Sigmoid colon (tissue), 7 donors: ENCODE data around the gene DGKA. TPM values are rescaled to one million over a fixed set of nuclear protein-coding genes. Genes with fewer than 3 reads are reported as not detected.

Experiments used
- DNase-seq: peaks from one replicate; pipeline ENCODE4 v3.0.0-alpha.2; 2019
- H3K27ac ChIP-seq, 4 donors: fragments of 200-600 bp; sonication (generic); one replicate each; pipeline ENCODE4 v1.5.1; 2016 to 2019; ENCODE audit warnings: mild to moderate bottlenecking in 1 of 4
- H3K27me3 ChIP-seq, 3 donors: fragments of 200-600 bp; sonication (generic); one replicate each; pipeline ENCODE4 v1.5.1; 2019; ENCODE audit warnings: mild to moderate bottlenecking in 1 of 3
- H3K36me3 ChIP-seq, 4 donors: fragments of 200-600 bp; sonication (generic); one replicate each; pipeline ENCODE4 v1.5.1; 2016 to 2019
- H3K4me1 ChIP-seq, 4 donors: fragments of 200-600 bp; sonication (generic); one replicate each; pipeline ENCODE4 v1.5.1; 2017 to 2019
- H3K4me3 ChIP-seq, 4 donors: fragments of 200-600 bp; sonication (generic); one replicate each; pipeline ENCODE4 v1.5.1; 2017 to 2019; ENCODE audit warnings: mild to moderate bottlenecking in 2 of 4, moderate library complexity in 1 of 4
- H3K9me3 ChIP-seq, 4 donors: fragments of 200-600 bp in 3 of 4; sonication (generic) in 3 of 4; one replicate each; pipeline versions ENCODE4 v1.5.1 to v1.6.1; 2013 to 2019
- EP300 ChIP-seq, 4 donors: sonication (generic); formaldehyde crosslinking; IDR thresholded peaks; one replicate each; pipeline ENCODE4 v1.6.1; 2017; ENCODE audit warnings: antibody characterized with exemption in 4 of 4
- POLR2A ChIP-seq, 2 donors: fragments of 450-650 bp; IDR thresholded peaks; one replicate each; pipeline ENCODE4 v1.6.1; 2016; ENCODE audit warnings: antibody characterized with exemption in 2 of 2, mild to moderate bottlenecking in 2 of 2, moderate library complexity in 2 of 2
- POLR2AphosphoS5 ChIP-seq, 4 donors: sonication (generic); formaldehyde crosslinking; IDR thresholded peaks; one replicate each; pipeline ENCODE4 v1.6.1; 2017; ENCODE audit warnings: antibody characterized with exemption in 4 of 4
- WGBS, 2 donors: extraction: QIAGEN DNeasy Blood & Tissue Kit; methylation state at CpG; one replicate each; pipeline ENCODE4 v1.1.7; 2013; 5-methylcytosine and 5-hydroxymethylcytosine counted together
- intact Hi-C: fragments of 100-400 bp; cut with DNase I; formaldehyde crosslinking; loops from one replicate; pipeline ENCODE4 v1.15.1; 2023
- polyA plus RNA-seq, 3 donors: library from polyadenylated mRNA; stranded (reverse); fragments of 200-250 nt; gene quantifications; one replicate each; pipeline ENCODE4 v1.2.3, GENCODE V29; 2013
- total RNA-seq, 4 donors: library from RNA; depleted of rRNA; stranded (reverse); fragments of >200 nt; gene quantifications; one replicate each; pipeline ENCODE4 v1.1.0, GENCODE V29; 2016
- TF ChIP-seq, protein P1 (sequence below), 4 experiments: fragments of 450-650 bp in 3 of 4; fragments of 200-600 bp in 1 of 4; IDR thresholded peaks; one replicate each; pipeline ENCODE4 v1.5.1; 2016 to 2019; ENCODE audit warnings: antibody characterized with exemption in 4 of 4, mild to moderate bottlenecking in 3 of 4, moderate library complexity in 2 of 4
- donor health status: healthy with polysubstance abuse.
- donor health status: Bipolar disorder and iron deficiency.
- donor health status: healthy.

Gene DGKA
- total and polyA plus RNA-seq, 7 donors, result 21.4 to 97.8 (median 44.4) TPM

DNA sequence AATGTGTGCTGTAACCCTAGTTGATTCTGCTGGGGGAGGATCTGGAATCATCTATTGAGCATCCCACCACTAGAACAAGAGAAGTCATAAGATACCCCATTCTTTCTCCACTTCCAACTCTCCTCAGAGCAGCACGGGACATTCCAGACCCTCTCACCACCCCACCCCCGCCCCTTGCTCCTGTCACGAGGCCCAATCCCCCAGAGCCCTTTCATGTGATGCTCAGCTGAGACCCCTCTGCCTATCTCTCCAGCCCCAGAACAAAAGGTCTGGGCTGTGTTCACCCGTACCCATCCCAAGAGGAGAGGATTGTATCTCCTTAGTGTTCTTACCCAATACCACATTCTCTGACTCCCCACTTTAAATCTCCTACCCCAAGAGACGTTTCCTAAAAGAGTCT lies 34.3 kb downstream of the DGKA start:
- Histone ChIP-seq H3K27ac (no peak overlapping the region), H3K4me1 (peaks cover 0 to 19% (median 15%) of the 10 kb centered on the region in 4 donors), H3K27me3 (no peaks in the 10 kb centered on the region), H3K9me3 (no peaks in the 10 kb centered on the region), H3K36me3 (peaks cover 0 to 7% (median 0%) of the 10 kb centered on the region in 4 donors), H3K4me3 (no peak overlapping the region)
- WGBS, 2 donors, result 87 to 92% methylated on average over 5 of the region's 5 CpGs
- DNase-seq, result no peak
- intact Hi-C loops, result no loop called here
- TF ChIP-seq, protein P1, sequence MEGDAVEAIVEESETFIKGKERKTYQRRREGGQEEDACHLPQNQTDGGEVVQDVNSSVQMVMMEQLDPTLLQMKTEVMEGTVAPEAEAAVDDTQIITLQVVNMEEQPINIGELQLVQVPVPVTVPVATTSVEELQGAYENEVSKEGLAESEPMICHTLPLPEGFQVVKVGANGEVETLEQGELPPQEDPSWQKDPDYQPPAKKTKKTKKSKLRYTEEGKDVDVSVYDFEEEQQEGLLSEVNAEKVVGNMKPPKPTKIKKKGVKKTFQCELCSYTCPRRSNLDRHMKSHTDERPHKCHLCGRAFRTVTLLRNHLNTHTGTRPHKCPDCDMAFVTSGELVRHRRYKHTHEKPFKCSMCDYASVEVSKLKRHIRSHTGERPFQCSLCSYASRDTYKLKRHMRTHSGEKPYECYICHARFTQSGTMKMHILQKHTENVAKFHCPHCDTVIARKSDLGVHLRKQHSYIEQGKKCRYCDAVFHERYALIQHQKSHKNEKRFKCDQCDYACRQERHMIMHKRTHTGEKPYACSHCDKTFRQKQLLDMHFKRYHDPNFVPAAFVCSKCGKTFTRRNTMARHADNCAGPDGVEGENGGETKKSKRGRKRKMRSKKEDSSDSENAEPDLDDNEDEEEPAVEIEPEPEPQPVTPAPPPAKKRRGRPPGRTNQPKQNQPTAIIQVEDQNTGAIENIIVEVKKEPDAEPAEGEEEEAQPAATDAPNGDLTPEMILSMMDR (IDR thresholded peaks at IDR 0.05), result no peak
- TF ChIP-seq EP300 (IDR thresholded peaks at IDR 0.05), result no peak
- no peak for TF ChIP-seq POLR2AphosphoS5 (IDR thresholded peaks at IDR 0.05)
- no peak for TF ChIP-seq POLR2A (IDR thresholded peaks at IDR 0.05)

DNA sequence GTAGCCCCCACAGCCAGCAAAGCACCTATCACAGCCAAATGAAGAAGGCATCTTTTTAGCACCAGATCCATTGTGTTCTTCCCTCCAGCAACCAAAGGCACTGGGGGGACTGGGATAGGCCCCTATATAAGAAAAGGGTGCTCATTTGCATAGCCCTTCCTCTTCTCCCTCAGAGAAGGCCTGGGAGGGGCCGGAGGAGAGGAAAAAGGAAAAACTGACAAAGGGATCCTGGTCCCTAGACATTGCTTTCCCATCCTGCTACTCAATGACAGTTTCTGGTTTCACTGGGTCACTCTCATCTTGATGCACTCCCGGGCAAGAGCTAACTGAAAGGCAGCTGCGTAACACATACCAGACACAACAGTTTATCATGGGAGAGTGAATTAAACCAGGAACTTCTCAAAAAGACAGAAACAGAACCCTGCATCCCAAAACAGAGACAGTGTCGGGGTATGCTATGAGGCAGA lies 35.0 kb downstream of the DGKA start, which contains the start of gene PMEL:
Gene PMEL (minus strand): TSS at position 102 of the 467 bp plus-strand sequence. CDS start 31 bp downstream, at position 71.
- 5 to 15% methylated on average over 4 of the region's 4 CpGs for WGBS, 2 donors
- no peaks in the 10 kb centered on the region for H3K27me3 ChIP-seq

DNA sequence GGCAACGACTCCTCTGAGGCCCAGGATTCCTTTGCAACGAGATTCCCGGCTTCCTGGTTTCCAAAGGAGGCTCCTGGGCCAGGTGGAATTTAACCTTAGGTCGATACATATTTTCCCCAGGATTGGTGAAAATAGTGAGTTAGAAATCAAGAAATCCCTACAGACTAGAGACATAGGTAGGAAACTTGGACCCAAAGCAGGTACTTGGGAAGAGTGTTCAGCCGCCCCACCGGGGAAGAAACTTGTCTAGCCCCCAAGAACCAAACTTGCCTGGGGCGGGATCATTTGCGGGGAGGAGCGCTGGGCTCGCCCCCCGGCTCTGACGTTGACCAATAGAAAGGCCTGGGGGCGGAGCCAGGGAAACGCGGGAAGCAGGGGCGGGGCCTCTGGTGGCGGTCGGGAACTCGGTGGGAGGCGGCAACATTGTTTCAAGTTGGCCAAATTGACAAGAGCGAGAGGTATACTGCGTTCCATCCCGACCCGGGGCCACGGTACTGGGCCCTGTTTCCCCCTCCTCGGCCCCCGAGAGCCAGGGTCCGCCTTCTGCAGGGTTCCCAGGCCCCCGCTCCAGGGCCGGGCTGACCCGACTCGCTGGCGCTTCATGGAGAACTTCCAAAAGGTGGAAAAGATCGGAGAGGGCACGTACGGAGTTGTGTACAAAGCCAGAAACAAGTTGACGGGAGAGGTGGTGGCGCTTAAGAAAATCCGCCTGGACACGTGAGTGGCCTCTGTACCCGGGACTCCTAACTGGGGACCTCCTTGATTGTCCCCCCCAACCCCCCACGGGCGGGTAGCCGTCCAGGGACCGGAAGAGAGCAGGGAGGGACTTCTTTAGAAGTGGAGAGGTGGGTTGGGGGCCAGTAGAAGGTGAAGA lies 35.7 kb downstream of the DGKA start, which contains the start of gene CDK2:
Gene CDK2 (plus strand): TSS at position 423 of the 874 bp plus-strand sequence. CDS start 179 bp downstream, at position 602.
- peak; percentile 98 for DNase-seq
- intact Hi-C loops, result loop anchor here (2.0 kb wide), 1 partner anchor 36 kb away; the partner anchor contains the start of gene DGKA
- Histone ChIP-seq H3K9me3 (no peaks in the 10 kb centered on the region), H3K27ac (peak within 1 kb of the TSS; percentile 73 to 89 (median 84)), H3K36me3 (peaks cover 0 to 7% (median 0%) of the 10 kb centered on the region in 4 donors), H3K27me3 (no peaks in the 10 kb centered on the region), H3K4me1 (peaks cover 0 to 21% (median 15%) of the 10 kb centered on the region in 4 donors), H3K4me3 (peak within 1 kb of the TSS; percentile 57 to 94 (median 72))
- TF ChIP-seq POLR2A (IDR thresholded peaks at IDR 0.05), result peak; percentile 50 to 55
- no peak for TF ChIP-seq EP300 (IDR thresholded peaks at IDR 0.05)
- TF ChIP-seq, protein P1 (IDR thresholded peaks at IDR 0.05), result no peak
- peak; percentile 80 to 91 (median 85) for TF ChIP-seq POLR2AphosphoS5 (IDR thresholded peaks at IDR 0.05)
- WGBS, 2 donors, result 0 to 1% methylated on average over 45 of the region's 45 CpGs

More for the DNA sequence above, 35.0 kb downstream of the DGKA start, which contains the start of gene PMEL:
- Histone ChIP-seq H3K27ac (peak within 1 kb of the TSS; percentile 73 to 89 (median 84)), H3K9me3 (no peaks in the 10 kb centered on the region), H3K36me3 (peaks cover 0 to 7% (median 0%) of the 10 kb centered on the region in 4 donors), H3K4me1 (peaks cover 0 to 19% (median 15%) of the 10 kb centered on the region in 4 donors), H3K4me3 (peak within 1 kb of the TSS; percentile 57 to 94 (median 72))
- TF ChIP-seq POLR2A (IDR thresholded peaks at IDR 0.05), result no peak
- no peak for TF ChIP-seq EP300 (IDR thresholded peaks at IDR 0.05)
- TF ChIP-seq POLR2AphosphoS5 (IDR thresholded peaks at IDR 0.05), result no peak
- TF ChIP-seq, protein P1 (IDR thresholded peaks at IDR 0.05), result no peak
- intact Hi-C loops, result loop anchor here (2.0 kb wide), 1 partner anchor 35 kb away; the partner anchor contains the start of gene DGKA
- peak; percentile 40 for DNase-seq

DNA sequence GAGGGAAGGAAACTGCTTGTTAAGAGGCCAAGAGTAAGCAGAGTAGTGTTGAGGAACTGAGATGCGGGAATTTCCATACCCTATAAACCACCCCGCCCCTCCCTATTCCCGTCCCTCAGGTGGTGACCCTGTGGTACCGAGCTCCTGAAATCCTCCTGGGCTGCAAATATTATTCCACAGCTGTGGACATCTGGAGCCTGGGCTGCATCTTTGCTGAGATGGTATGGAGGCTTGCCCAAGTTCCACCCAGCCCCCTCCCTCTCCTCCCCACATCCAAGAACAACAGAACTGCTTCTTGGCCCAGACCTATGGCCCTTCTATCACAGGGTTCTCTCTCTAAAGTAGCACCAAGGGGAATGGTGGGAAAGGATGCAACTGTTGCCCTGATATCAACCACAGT lies 38.4 kb downstream of the DGKA start:
- H3K4me1 ChIP-seq, result peaks cover 0 to 30% (median 21%) of the 10 kb centered on the region in 4 donors
- peak overlapping the region in 1 of 4 donors; percentile 89 for H3K27ac ChIP-seq
- TF ChIP-seq EP300 (IDR thresholded peaks at IDR 0.05) (no peak), POLR2AphosphoS5 (IDR thresholded peaks at IDR 0.05) (no peak), POLR2A (IDR thresholded peaks at IDR 0.05) (no peak)
- TF ChIP-seq, protein P1 (IDR thresholded peaks at IDR 0.05), result no peak
- H3K9me3 ChIP-seq, result no peaks in the 10 kb centered on the region
- intact Hi-C loops, result no loop called here
- H3K36me3 ChIP-seq, result peaks cover 0 to 7% (median 0%) of the 10 kb centered on the region in 4 donors
- H3K27me3 ChIP-seq, result no peaks in the 10 kb centered on the region
- WGBS, 2 donors, result 75 to 86% methylated on average over 4 of the region's 4 CpGs
- no peak overlapping the region for H3K4me3 ChIP-seq
- DNase-seq, result no peak
